Activated CD4-positive, CD25-positive, alpha-beta regulatory T cell (primary cell): ENCODE results near the gene DZANK1.
"Not testable (repeated sequence)": the region's sequence is repeated elsewhere in the genome, so short reads cannot be mapped to it uniquely, and the experiment has no call there.

Experiments used
- DNase-seq, 4 experiments: peaks; one replicate each; lab custom pipeline; 2025; lab: John Stamatoyannopoulos, UW

The DZANK1 gene

DNA sequence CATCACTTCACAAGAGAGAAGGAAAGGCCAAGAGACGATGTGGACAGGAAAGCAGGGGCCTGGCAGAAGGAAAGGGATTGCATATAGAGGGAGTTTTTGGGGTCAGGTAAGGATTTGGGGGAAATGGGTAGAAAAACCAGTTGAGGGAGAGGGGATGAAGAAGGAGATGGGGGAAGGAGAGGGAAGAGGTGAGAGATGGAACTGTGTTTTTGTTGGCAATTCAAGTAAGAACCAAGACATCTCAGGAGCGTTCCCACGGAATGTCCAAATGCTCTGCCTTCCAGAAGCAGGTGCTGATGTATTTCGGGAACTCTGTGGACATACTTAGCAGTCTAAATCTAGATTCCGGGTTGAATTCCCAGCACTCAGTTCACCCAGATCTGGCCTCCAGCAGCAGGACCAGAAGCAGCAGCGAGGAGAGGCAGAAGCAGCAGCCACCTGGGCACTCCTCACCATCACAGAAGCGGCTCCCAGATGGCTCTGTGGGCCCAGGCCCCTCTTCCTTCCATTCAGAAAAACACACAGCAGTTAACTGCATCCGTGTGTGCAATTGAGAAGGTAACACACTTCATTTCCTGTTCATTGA lies 88.8 kb downstream of the DZANK1 start:
- no peak for DNase-seq

DNA sequence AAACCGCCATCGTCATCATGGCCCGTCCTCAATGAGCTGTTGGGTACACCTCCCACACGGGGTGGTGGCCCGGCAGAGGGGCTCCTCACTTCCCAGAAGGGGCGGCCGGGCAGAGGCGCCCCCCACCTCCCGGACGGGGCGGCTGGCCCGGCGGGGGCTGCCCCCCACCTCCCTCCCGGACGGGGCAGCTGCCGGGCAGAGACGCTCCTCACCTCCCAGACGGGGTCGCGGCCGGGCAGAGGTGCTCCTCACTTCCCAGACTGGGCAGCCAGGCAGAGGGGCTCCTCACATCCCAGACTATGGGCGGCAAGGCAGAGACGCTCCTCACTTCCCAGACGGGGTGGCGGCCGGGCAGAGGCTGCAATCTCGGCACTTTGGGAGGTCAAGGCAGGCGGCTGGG lies 91.3 kb downstream of the DZANK1 start:
- DNase-seq = not testable (repeated sequence)

DNA sequence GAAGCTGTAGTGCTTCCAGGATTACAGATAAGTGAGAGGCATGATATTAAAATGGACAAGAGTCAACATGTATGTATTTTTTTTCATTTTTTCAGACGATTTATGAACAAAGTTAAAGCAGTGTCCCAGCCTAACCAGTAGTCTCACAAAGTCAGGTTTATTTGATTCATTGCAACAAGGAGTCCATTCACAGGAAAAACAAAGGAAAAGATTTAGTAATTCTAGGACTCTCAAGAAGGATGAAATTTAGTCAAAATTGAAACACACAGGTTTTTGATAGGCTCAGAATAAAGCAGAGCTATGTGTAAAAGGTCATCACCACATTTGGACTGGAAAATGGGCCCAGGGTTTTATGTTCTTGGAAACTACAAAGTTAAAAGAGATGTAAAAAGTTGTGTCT lies 94.5 kb downstream of the DZANK1 start:
- DNase-seq = no peak

DNA sequence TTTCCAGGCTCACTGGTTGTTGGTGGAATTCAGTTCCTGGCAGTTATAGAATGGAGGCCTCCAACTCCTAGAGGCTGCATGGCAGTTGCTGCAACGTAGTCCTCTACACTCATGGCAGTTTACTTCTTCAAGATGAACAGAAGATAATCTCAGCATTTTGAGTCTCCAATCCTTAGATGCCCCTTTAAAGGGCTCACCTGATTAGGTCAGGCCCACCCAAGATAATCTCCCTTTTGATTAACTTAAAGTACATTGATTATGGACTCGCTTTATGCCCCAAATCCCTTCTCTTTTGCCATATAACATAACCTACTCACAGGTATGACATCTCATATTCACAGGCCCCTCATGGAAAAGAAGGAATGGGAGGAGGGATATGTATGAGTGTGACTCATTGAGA lies 102.1 kb downstream of the DZANK1 start:
- no peak for DNase-seq

DNA sequence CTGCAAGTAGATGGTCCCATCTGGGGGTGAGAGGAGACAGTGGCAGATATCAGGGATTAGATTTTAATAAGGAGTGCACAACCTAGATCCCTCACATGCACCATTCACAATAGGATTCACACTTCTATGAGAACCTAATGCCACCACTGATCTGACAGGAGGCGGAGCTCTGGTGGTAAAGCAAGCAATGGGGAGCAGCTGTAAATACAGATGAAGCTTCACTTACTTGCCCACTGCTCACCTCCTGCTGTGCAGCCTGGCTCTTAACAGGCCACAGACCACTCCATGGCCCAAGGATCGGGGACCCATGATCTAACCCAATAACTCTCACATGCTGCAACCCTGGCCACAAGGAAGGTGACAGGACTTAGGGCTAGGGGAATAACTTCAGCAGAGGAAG lies 103.1 kb downstream of the DZANK1 start:
- no peak for DNase-seq

DNA sequence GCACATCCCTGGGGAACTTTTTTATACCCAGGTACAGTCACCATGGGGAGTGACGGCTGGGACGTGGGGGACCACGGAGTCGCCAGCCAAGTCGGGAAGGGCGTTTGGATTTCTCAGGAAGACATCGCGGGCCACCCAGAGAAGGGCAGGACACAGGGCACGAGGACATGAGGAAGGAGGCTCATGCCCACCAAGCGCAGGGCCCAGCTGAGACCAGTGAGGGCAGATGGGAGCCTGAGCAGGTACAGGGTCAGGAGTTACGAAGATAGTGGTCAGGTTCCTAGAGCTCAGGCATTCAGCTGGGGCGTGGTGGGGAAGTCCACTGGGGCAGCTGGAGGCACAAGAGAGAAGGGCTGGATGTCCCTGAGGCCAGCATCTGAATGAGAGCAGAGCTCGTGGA lies 103.9 kb downstream of the DZANK1 start:
- DNase-seq = no peak

DNA sequence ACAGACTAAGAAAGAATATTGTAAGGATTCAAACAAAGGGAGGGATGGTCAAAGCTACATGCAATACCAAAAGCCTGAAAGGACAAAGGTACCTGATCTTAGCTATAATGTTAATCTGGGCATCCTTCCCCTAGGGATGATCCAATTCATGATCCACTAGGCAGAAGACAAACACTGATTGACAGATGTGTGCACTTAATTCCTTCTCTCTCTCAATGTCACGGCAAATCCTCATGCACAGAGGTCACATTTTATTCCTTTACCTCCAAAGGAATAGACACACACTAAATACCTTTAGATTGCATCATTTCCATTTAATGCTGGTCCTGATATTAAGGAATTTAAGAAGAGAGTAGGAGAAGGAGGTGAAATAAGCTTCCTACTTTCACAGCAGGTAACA lies 105.2 kb downstream of the DZANK1 start:
- no peak for DNase-seq

DNA sequence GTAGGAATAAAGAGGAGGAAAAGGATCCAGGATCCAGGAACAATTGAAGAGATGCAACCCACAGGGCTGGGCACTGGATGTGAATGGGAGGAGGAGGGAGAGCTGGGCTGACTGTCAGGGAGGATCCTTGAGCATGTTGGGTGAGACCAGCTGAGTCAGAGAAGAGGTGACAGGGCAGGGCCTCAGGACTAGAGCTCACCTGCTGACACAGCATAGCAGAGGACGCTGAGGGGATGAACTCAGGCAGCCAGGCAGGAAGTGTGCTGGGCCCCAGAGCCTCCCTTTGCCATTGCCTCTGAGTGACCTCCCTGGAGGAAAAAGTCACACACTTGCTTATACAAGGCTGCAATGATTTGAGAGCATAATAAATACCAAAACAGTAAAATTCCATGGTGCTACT lies 106.2 kb downstream of the DZANK1 start:
- DNase-seq = no peak

DNA sequence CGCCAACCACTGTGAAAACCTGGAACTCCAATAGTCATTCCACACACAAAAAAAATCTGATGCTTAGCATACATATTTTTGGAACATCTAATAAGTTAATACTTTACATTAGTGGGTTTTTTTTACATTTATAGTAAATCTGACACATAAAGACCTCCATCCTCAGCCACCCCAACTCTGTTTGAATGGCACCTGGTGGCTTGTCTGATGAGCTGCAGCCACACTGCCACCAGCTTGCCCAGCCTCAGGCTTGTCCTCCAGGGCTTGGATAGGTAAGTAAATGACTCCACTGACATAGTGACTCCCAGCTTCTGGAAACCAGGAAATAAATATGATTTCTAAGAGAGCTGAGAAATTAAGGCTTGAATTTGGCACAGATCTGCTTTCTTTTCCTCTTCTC lies 107.0 kb downstream of the DZANK1 start:
- no peak for DNase-seq

DNA sequence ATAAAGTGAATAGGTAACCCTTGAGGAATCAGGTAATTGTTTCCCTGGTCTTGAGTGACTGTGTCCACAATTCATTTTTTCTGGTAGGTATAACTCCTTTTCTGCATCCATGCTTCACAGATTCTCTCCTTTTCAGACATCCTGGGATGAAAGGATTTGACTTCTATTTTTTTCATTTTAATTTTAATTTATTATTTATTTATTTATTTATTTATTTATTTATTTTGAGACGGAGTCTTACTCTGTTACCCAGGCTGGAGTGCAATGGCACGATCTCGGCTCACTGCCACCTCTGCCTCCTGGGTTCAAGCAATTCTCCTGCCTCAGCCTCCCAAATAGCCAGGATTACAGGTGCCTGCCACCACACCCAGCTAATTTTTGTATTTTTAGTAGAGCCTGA lies 117.1 kb downstream of the DZANK1 start:
- DNase-seq = not testable (repeated sequence)
